Measurements from ENCODE around the gene TMEM119. TPM values are rescaled to one million over a fixed set of nuclear protein-coding genes. Genes with fewer than 3 reads are reported as not detected.

Gene TMEM119
- total and polyA plus RNA-seq, 2 of the 8 experiments (the other 6 are each of a cell fraction or from before 2014, with no cell fraction given) = 0.35 to 0.61 TPM

GRCh38 chr12:108592033-108592909 is 5.6 kb downstream of the TMEM119 start:
- Histone ChIP-seq H4K8ac (ENCODE audit: extremely low read depth, insufficient read depth, low read length) (no peak overlapping the region), H3K18ac (ENCODE audit: extremely low read depth, low read length) (no peak overlapping the region), H3K9ac (replicated peaks in 1 of 4; ENCODE audit: extremely low read depth in 1 of 4, low read depth in 3 of 4, low read length in 3 of 4) (no peak overlapping the region; a peak in 1 of 7 replicates), H3K79me2 (ENCODE audit: control insufficient read depth in 1 of 2, insufficient read depth in 2 of 2, low read length in 2 of 2) (no peaks in the 10 kb centered on the region), H4K5ac (ENCODE audit: insufficient read length, low read depth, low read length) (no peak overlapping the region), H3K4ac (replicated peaks; ENCODE audit: insufficient read length, low read depth, low read length) (no peak overlapping the region), H3K27ac (ENCODE audit: low read depth, low read length) (no peak overlapping the region), H2AK5ac (ENCODE audit: low read depth, low read length) (no peak overlapping the region), H3K23me2 (ENCODE audit: low read depth, low read length) (peaks cover 7% of the 10 kb centered on the region; the same call in 1 of the 2 replicates), H3K56ac (replicated peaks; ENCODE audit: insufficient read length, low read depth, low read length) (no peak overlapping the region), H2BK20ac (ENCODE audit: low read length) (no peak overlapping the region), H3K4me1 (replicated peaks in 1 of 4; ENCODE audit: control insufficient read depth in 3 of 4, insufficient read depth in 4 of 4, low read length in 3 of 4) (peaks cover 0 to 21% (median 11%) of the 10 kb centered on the region in 4 experiments; a peak in 6 of 7 replicates), H3K27me3 (replicated peaks in 1 of 4; ENCODE audit: control insufficient read depth in 3 of 4, extremely low read depth in 1 of 4, insufficient read depth in 3 of 4, low read length in 3 of 4) (no peaks in the 10 kb centered on the region; a peak in 1 of 7 replicates), H2BK5ac (ENCODE audit: low read depth, low read length) (no peak overlapping the region), H3K9me3 (ENCODE audit: insufficient read depth in 2 of 2, low read depth in 1 of 2, low read length in 1 of 2) (no peaks in the 10 kb centered on the region), H3K4me2 (ENCODE audit: insufficient read depth in 1 of 2, low read depth in 2 of 2, low read length in 2 of 2) (no peak overlapping the region), H3K36me3 (ENCODE audit: control insufficient read depth in 2 of 4, insufficient read depth in 4 of 4, low read length in 3 of 4) (no peaks in the 10 kb centered on the region), H2BK15ac (ENCODE audit: low read length) (no peak overlapping the region), H3K4me3 (ENCODE audit: extremely low read depth in 1 of 4, insufficient read depth in 2 of 4, low read depth in 3 of 4, low read length in 4 of 4) (no peak overlapping the region), H2BK120ac (replicated peaks; ENCODE audit: low read depth, low read length) (no peak overlapping the region), H2AFZ (ENCODE audit: low read length) (no peak overlapping the region), H3K23ac (ENCODE audit: insufficient read length) (no peak overlapping the region), H4K20me1 (replicated peaks in 1 of 2; ENCODE audit: control insufficient read depth in 1 of 2, insufficient read depth in 2 of 2, low read length in 2 of 2) (peaks cover 0 to 8% of the 10 kb centered on the region in 2 experiments), H4K91ac (replicated peaks; ENCODE audit: insufficient read length, low read length) (no peak overlapping the region), H2BK12ac (ENCODE audit: low read depth, low read length) (no peak overlapping the region), H3K79me1 (ENCODE audit: low read depth, low read length) (no peaks in the 10 kb centered on the region; the same call in 1 of the 2 replicates), H3K14ac (ENCODE audit: insufficient read length) (no peak overlapping the region)
- WGBS, 2 experiments (ENCODE audit: extremely low coverage in 1 of 2, insufficient coverage in 1 of 2, insufficient read length in 1 of 2, insufficient replicate concordance in 2 of 2, low coverage in 1 of 2, low lambda C conversion rate in 2 of 2, missing lambda C conversion rate in 1 of 2) = 93% methylated on average over 22 of the region's 25 CpGs; no CpG with 5 or more reads in 1 of the 2 experiments
- peak in 1 of 2 experiments; percentile 34 for DNase-seq (ENCODE audit: low read depth in 1 of 2, low spot score in 2 of 2)
- no peak for FAIRE-seq
- TF ChIP-seq TCF12 (IDR thresholded peaks at IDR 0.05; ENCODE audit: low read depth, low read length) (no peak), SIRT6 (IDR thresholded peaks at IDR 0.05; ENCODE audit: low read length) (no peak), KDM1A (IDR thresholded peaks at IDR 0.05; ENCODE audit: borderline replicate concordance, low read length) (peak; percentile 41; the same call in 1 of the 2 replicates)
- ChIA-PET CTCF (ENCODE audit: partially characterized antibody) (interaction anchor here (0.5 to 2.4 kb wide), 7 partner anchors 12 to 55 kb away, joined by 3 to 23 read pairs (median 5); no protein-coding TSS in a partner anchor), POLR2A (ENCODE audit: partially characterized antibody) (interaction anchor here (1.7 to 1.9 kb wide), 3 partner anchors 8 to 16 kb away, joined by 4 to 6 read pairs (median 5); no protein-coding TSS in a partner anchor)
